ENCODE data around the gene TUBB4B. TPM values are rescaled to one million over a fixed set of nuclear protein-coding genes. Genes with fewer than 3 reads are reported as not detected.

Gene TUBB4B
- total RNA-seq, 1 experiment from 2014 or later: 714 TPM

DNA sequence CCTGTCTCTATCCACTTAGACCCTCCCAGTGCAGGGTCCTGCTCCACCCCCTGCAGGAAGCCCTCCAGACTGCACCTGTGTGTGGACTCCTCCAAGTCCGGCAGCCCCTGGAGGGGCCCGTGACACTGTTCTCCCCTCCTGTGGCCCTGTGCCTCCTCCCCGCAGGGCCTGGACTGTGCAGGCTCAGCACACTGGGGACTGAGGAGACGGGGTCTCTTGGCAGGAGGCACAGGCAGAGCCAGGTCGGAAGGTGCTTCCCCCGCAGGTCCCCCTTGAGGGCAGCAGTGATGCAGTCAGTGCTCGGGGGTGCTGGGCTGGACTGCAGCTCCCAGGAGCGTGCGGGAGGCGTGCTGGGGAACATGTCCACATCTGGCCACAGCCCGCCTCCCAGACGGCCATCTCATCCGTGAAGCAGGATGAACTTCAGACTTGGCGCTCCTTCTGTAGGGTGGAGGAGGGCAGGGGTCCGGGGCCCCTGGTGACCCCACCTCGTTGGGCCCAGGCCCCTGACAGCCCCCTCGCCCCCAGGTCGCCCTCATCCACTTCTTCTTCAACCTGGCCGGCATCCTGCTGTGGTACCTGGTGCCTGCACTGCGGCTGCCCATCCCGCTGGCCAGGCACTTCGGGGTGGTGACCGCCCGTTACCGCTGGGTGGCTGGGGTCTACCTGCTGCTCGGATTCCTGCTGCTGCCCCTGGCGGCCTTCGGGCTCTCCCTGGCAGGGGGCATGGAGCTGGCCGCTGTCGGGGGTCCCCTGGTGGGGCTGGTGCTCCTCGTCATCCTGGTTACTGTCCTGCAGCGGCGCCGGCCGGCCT lies 5.5 kb upstream of the TUBB4B start:
- Histone ChIP-seq H3K9me3 (ENCODE audit: low read depth, low read length, poor library complexity, severe bottlenecking) (no peaks in the 10 kb centered on the region), H3K36me3 (ENCODE audit: insufficient read depth, low read length, poor library complexity, severe bottlenecking) (no peaks in the 10 kb centered on the region), H3K27ac (ENCODE audit: low read depth, low read length, poor library complexity, severe bottlenecking) (no peak overlapping the region), H3K27me3 (replicated peaks; ENCODE audit: insufficient read depth, low read depth, low read length, poor library complexity) (no peaks in the 10 kb centered on the region), H3K4me1 (ENCODE audit: insufficient read depth, low read length, poor library complexity, severe bottlenecking) (peaks cover 17% of the 10 kb centered on the region), H3K4me3 (ENCODE audit: low read depth, low read length, poor library complexity, severe bottlenecking) (no peak overlapping the region)
- intact Hi-C loops (cut with micrococcal nuclease; ENCODE audit: unreplicated experiment): loop anchor here (5.0 kb wide), 1 partner anchor 188 kb away; the partner anchor contains the start of gene NPDC1
- no TSS peak for BruUV-seq (replicated peaks)
- DNase-seq (ENCODE audit: low spot score): no peak
- TF ChIP-seq EZH2 (IDR thresholded peaks at IDR 0.05; ENCODE audit: borderline replicate concordance, low read depth, low read length, poor library complexity, severe bottlenecking): no peak
- TF ChIP-seq, protein P1, sequence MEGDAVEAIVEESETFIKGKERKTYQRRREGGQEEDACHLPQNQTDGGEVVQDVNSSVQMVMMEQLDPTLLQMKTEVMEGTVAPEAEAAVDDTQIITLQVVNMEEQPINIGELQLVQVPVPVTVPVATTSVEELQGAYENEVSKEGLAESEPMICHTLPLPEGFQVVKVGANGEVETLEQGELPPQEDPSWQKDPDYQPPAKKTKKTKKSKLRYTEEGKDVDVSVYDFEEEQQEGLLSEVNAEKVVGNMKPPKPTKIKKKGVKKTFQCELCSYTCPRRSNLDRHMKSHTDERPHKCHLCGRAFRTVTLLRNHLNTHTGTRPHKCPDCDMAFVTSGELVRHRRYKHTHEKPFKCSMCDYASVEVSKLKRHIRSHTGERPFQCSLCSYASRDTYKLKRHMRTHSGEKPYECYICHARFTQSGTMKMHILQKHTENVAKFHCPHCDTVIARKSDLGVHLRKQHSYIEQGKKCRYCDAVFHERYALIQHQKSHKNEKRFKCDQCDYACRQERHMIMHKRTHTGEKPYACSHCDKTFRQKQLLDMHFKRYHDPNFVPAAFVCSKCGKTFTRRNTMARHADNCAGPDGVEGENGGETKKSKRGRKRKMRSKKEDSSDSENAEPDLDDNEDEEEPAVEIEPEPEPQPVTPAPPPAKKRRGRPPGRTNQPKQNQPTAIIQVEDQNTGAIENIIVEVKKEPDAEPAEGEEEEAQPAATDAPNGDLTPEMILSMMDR (conservative IDR thresholded peaks at IDR 0.05; ENCODE audit: low read depth, low read length): no peak
- CTCF ChIA-PET: interaction anchor here (0.6 to 1.6 kb wide), 5 partner anchors 12 to 165 kb away, joined by 3 to 22 read pairs (median 5); partner anchors contain the start of genes NELFB and SAPCD2
- POLR2A ChIA-PET (ENCODE audit: low non-redundant PET): no interaction called here

- ChIA-PET POLR2A (ENCODE audit: low non-redundant PET) (interaction anchor here (0.6 kb wide), 3 partner anchors 9 to 207 kb away, joined by 3 to 7 read pairs (median 7); no protein-coding TSS in a partner anchor), CTCF (interaction anchor here (0.5 to 1.1 kb wide), 27 partner anchors 9 to 446 kb away, joined by 3 to 22 read pairs (median 4); partner anchors contain the start of genes ANAPC2, MAN1B1, NELFB and NPDC1)
- peaks cover 17% of the 10 kb centered on the region for H3K4me1 ChIP-seq (ENCODE audit: insufficient read depth, low read length, poor library complexity, severe bottlenecking)
- peak overlapping the region; percentile 16 for H3K4me3 ChIP-seq (ENCODE audit: low read depth, low read length, poor library complexity, severe bottlenecking)
- H3K27ac ChIP-seq (ENCODE audit: low read depth, low read length, poor library complexity, severe bottlenecking): peak overlapping the region; percentile 62
- no peak for TF ChIP-seq EZH2 (IDR thresholded peaks at IDR 0.05; ENCODE audit: borderline replicate concordance, low read depth, low read length, poor library complexity, severe bottlenecking)
- TF ChIP-seq, protein P1 (conservative IDR thresholded peaks at IDR 0.05; ENCODE audit: low read depth, low read length): peak; percentile 99
- H3K27me3 ChIP-seq (replicated peaks; ENCODE audit: insufficient read depth, low read depth, low read length, poor library complexity): no peaks in the 10 kb centered on the region
- intact Hi-C loops (cut with micrococcal nuclease; ENCODE audit: unreplicated experiment): loop anchor here (5.0 kb wide), 1 partner anchor 189 kb away; the partner anchor contains the start of gene NPDC1
- DNase-seq (ENCODE audit: low spot score): peak; percentile 94
- H3K36me3 ChIP-seq (ENCODE audit: insufficient read depth, low read length, poor library complexity, severe bottlenecking): no peaks in the 10 kb centered on the region
- H3K9me3 ChIP-seq (ENCODE audit: low read depth, low read length, poor library complexity, severe bottlenecking): no peaks in the 10 kb centered on the region
- no TSS peak for BruUV-seq (replicated peaks)
Measured at GRCh38 chr9:137236238-137236935, 4.7 kb upstream of the TUBB4B start.

DNA sequence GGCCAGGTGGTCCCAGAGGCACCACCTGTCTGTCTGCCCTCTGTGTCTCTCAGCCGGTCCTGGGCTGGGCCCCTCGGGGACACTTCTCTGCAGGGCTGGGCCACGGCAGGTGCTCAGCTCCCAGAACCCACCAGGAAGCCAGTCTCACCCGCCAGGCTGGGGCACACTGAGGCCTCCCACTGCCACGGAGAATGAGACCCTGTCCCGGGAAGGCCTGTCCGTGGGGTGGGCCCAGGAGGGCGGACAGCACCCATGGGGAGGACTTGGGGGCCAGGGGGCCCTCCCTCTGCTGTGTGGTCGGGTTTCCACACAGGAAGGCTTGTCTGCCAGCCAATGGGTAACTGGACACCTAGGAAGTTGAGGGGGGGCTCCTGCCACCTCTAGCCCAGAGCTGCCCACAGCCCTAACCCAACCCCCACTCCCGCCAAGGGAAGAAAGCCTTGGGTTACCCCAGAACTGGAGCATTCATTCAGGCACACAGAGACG lies 4.1 kb upstream of the TUBB4B start:
- CTCF ChIA-PET: interaction anchor here (0.5 to 1.1 kb wide), 27 partner anchors 10 to 446 kb away, joined by 3 to 22 read pairs (median 4); partner anchors contain the start of genes ANAPC2, MAN1B1, NELFB and NPDC1
- peak overlapping the region; percentile 62 for H3K27ac ChIP-seq (ENCODE audit: low read depth, low read length, poor library complexity, severe bottlenecking)
- H3K4me1 ChIP-seq (ENCODE audit: insufficient read depth, low read length, poor library complexity, severe bottlenecking): peaks cover 17% of the 10 kb centered on the region
- POLR2A ChIA-PET (ENCODE audit: low non-redundant PET): interaction anchor here (0.6 kb wide), 3 partner anchors 8 to 207 kb away, joined by 3 to 7 read pairs (median 7); no protein-coding TSS in a partner anchor
- TF ChIP-seq, protein P1 (conservative IDR thresholded peaks at IDR 0.05; ENCODE audit: low read depth, low read length): no peak
- no peak for TF ChIP-seq EZH2 (IDR thresholded peaks at IDR 0.05; ENCODE audit: borderline replicate concordance, low read depth, low read length, poor library complexity, severe bottlenecking)
- H3K36me3 ChIP-seq (ENCODE audit: insufficient read depth, low read length, poor library complexity, severe bottlenecking): peaks cover 4% of the 10 kb centered on the region
- peak overlapping the region; percentile 16 for H3K4me3 ChIP-seq (ENCODE audit: low read depth, low read length, poor library complexity, severe bottlenecking)
- BruUV-seq (replicated peaks): no TSS peak
- no peaks in the 10 kb centered on the region for H3K27me3 ChIP-seq (replicated peaks; ENCODE audit: insufficient read depth, low read depth, low read length, poor library complexity)
- H3K9me3 ChIP-seq (ENCODE audit: low read depth, low read length, poor library complexity, severe bottlenecking): no peaks in the 10 kb centered on the region
- intact Hi-C loops (cut with micrococcal nuclease; ENCODE audit: unreplicated experiment): loop anchor here (5.0 kb wide), 1 partner anchor 190 kb away; the partner anchor contains the start of gene NPDC1
- DNase-seq (ENCODE audit: low spot score): no peak
